ENCODE results near the gene FGGY. TPM values are rescaled to one million over a fixed set of nuclear protein-coding genes. Genes with fewer than 3 reads are reported as not detected.

The FGGY gene
- total and polyA plus RNA-seq, 4 donors: 16.0 to 67.0 (median 43.4) TPM

- TF ChIP-seq REST (IDR thresholded peaks at IDR 0.05) (no peak), RXRA (IDR thresholded peaks at IDR 0.05) (no peak), SP1 (IDR thresholded peaks at IDR 0.05) (no peak), FOXA2 (IDR thresholded peaks at IDR 0.05) (no peak)
These were observed 112.7 kb downstream of the FGGY start (continued) for GRCh38 chr1:59409549-59409948.

- H3K9me3 ChIP-seq (ENCODE audit: control insufficient read depth in 4 of 4, low read length in 3 of 4): no peaks in the 10 kb centered on the region
- H3K27me3 ChIP-seq (ENCODE audit: control insufficient read depth in 4 of 4, insufficient read depth in 4 of 4, low read length in 3 of 4): no peaks in the 10 kb centered on the region
- H3K4me3 ChIP-seq (ENCODE audit: low read depth in 1 of 3, low read length in 3 of 3): no peak overlapping the region
- no peak overlapping the region for H3K9ac ChIP-seq (ENCODE audit: low read depth in 1 of 2, low read length in 2 of 2)
- no peaks in the 10 kb centered on the region for H3K36me3 ChIP-seq (ENCODE audit: control insufficient read depth in 4 of 4, insufficient read depth in 3 of 4, low read depth in 1 of 4, low read length in 3 of 4)
- TF ChIP-seq REST (IDR thresholded peaks at IDR 0.05) (no peak), HNF4G (IDR thresholded peaks at IDR 0.05) (no peak), EGR1 (IDR thresholded peaks at IDR 0.05; ENCODE audit: low read depth in 2 of 2) (no peak), MAX (IDR thresholded peaks at IDR 0.05) (no peak), HNF4A (conservative IDR thresholded peaks at IDR 0.05) (no peak), RAD21 (IDR thresholded peaks at IDR 0.05) (no peak), SP1 (IDR thresholded peaks at IDR 0.05) (no peak), ZBTB33 (IDR thresholded peaks at IDR 0.05) (no peak), CTCF (IDR thresholded peaks at IDR 0.05; ENCODE audit: low read depth, low read length, missing input control) (no peak)
- peaks cover 0 to 26% (median 17%) of the 10 kb centered on the region in 4 donors for H3K4me1 ChIP-seq (ENCODE audit: control insufficient read depth in 4 of 4, insufficient read depth in 4 of 4, low read length in 3 of 4)
- H3K27ac ChIP-seq (ENCODE audit: low read depth in 1 of 2, low read length in 2 of 2): no peak overlapping the region
- 94% methylated on average over 2 of the region's 2 CpGs for WGBS
- no peak for DNase-seq (ENCODE audit: low spot score)
These were observed 113.1 kb downstream of the FGGY start for GRCh38 chr1:59409986-59410385.

Measured in liver (tissue), 9 donors.